Caco-2 (cell line): Measurements from ENCODE around the gene SIRT3. TPM values are rescaled to one million over a fixed set of nuclear protein-coding genes. Genes with fewer than 3 reads are reported as not detected.

ENCODE experiments used
- BruUV-seq: library from RNA; stranded (reverse); fragments of 400-500 nt; replicated peaks from 2 replicates; lab custom pipeline; 2021; lab: Mats Ljungman, UMichigan
- CTCF ChIA-PET: fragments of 300-600 bp; sonication (Branson Sonifier 250); formaldehyde crosslinking; loops from one replicate; lab custom pipeline; 2022; ENCODE audit warnings: antibody characterized with exemption; lab: Charles Lee
- POLR2A ChIA-PET: fragments of 300-600 bp; sonication (Branson Sonifier 250); formaldehyde crosslinking; loops from one replicate; lab custom pipeline; 2022; ENCODE audit warnings: antibody characterized with exemption; lab: Charles Lee
- DNase-seq, 2 experiments: peaks; one replicate each; pipeline versions ENCODE4 v3.0.0 to v3.0.0-alpha.2; 2020 to 2022
- H3K27me3 ChIP-seq: replicated peaks from 2 replicates; pipeline ENCODE4 v1.6.0; 2011; ENCODE audit warnings: low read length; ENCODE audit not compliant: control insufficient read depth, insufficient read depth
- H3K36me3 ChIP-seq: 2 replicates; pipeline ENCODE4 v1.5.1; 2011; ENCODE audit warnings: low read length; ENCODE audit not compliant: control insufficient read depth, insufficient read depth
- H3K4me1 ChIP-seq: fragments of 250-450 bp; sonication (Bioruptor Pico); 2 replicates; pipeline ENCODE4 v1.5.1; 2020; ENCODE audit warnings: mild to moderate bottlenecking
- H3K4me3 ChIP-seq: 2 replicates; pipeline ENCODE4 v1.5.1; 2011; ENCODE audit warnings: low read depth, mild to moderate bottlenecking, control low read depth, low read length
- H3K9me3 ChIP-seq: fragments of 250-450 bp; sonication (Bioruptor Pico); 2 replicates; pipeline ENCODE4 v1.5.1; 2020; ENCODE audit warnings: mild to moderate bottlenecking, moderate library complexity
- H3K27ac Mint-ChIP-seq: one replicate; pipeline ENCODE4 v1.8.0; 2022; ENCODE audit warnings: mixed read lengths; ENCODE audit not compliant: unreplicated experiment
- H3K27me3 Mint-ChIP-seq: one replicate; pipeline ENCODE4 v1.8.0; 2022; ENCODE audit warnings: mixed read lengths; ENCODE audit not compliant: insufficient read depth, unreplicated experiment
- H3K36me3 Mint-ChIP-seq: one replicate; pipeline ENCODE4 v1.8.0; 2022; ENCODE audit warnings: mild to moderate bottlenecking, mixed read lengths; ENCODE audit not compliant: insufficient read depth, unreplicated experiment
- H3K4me1 Mint-ChIP-seq: one replicate; pipeline ENCODE4 v1.8.0; 2022; ENCODE audit warnings: low read depth, mixed read lengths; ENCODE audit not compliant: unreplicated experiment
- H3K4me3 Mint-ChIP-seq: one replicate; pipeline ENCODE4 v1.8.0; 2022; ENCODE audit warnings: mild to moderate bottlenecking, moderate library complexity, mixed read lengths; ENCODE audit not compliant: unreplicated experiment
- H3K9me3 Mint-ChIP-seq: one replicate; pipeline ENCODE4 v1.8.0; 2022; ENCODE audit warnings: mixed read lengths; ENCODE audit not compliant: unreplicated experiment
- CTCF ChIP-seq, 2 experiments: fragments of 200-600 bp in 1 of 2; IDR thresholded peaks; 1 replicate in 1 of 2; 2 replicates in 1 of 2; pipeline versions ENCODE4 v1.5.1 to v1.8.0; 2011 to 2022; ENCODE audit warnings: antibody characterized with exemption in 1 of 2, control low read depth in 1 of 2, inconsistent platforms in 1 of 2, low read depth in 1 of 2, low read length in 1 of 2, mild to moderate bottlenecking in 1 of 2, moderate library complexity in 1 of 2; ENCODE audit not compliant: insufficient read depth in 1 of 2, severe bottlenecking in 1 of 2, unreplicated experiment in 1 of 2
- intact Hi-C: fragments of 100-400 bp; cut with micrococcal nuclease; formaldehyde crosslinking; loops from one replicate; pipeline ENCODE4 v1.10.0; 2022; ENCODE audit not compliant: unreplicated experiment
- total RNA-seq: library from RNA; stranded (reverse); gene quantifications from 2 replicates; pipeline ENCODE4 v1.2.3, GENCODE V29; 2022

The SIRT3 gene
- total RNA-seq, 1 experiment from 2014 or later, result 24.6 TPM

GRCh38 chr11:279040-279965 is 43.2 kb upstream of the SIRT3 start:
- H3K27ac Mint-ChIP-seq, result no peak overlapping the region
- H3K4me1 Mint-ChIP-seq, result no peaks in the 10 kb centered on the region
- peaks cover 17% of the 10 kb centered on the region for H3K4me1 ChIP-seq
- H3K27me3 Mint-ChIP-seq, result peaks cover 26% of the 10 kb centered on the region
- H3K9me3 Mint-ChIP-seq, result no peaks in the 10 kb centered on the region
- no peaks in the 10 kb centered on the region for H3K36me3 ChIP-seq
- DNase-seq, result no peak
- TF ChIP-seq CTCF (IDR thresholded peaks at IDR 0.05; ENCODE audit: insufficient read depth in 1 of 2, low read depth in 1 of 2, low read length in 1 of 2, severe bottlenecking in 1 of 2, unreplicated experiment in 1 of 2), result no peak
- H3K4me3 Mint-ChIP-seq, result peak overlapping the region; percentile 67
- no TSS peak for BruUV-seq
- intact Hi-C loops, result no loop called here
- CTCF ChIA-PET, result no interaction called here
- peak overlapping the region; percentile 47 for H3K4me3 ChIP-seq
- no peaks in the 10 kb centered on the region for H3K9me3 ChIP-seq
- POLR2A ChIA-PET, result interaction anchor here (0.6 kb wide), 1 partner anchor 76 kb away, joined by 6 read pairs; no protein-coding TSS in a partner anchor
- H3K36me3 Mint-ChIP-seq, result peaks cover 5% of the 10 kb centered on the region
- peaks cover 5% of the 10 kb centered on the region for H3K27me3 ChIP-seq

- no peak for DNase-seq
- peaks cover 5% of the 10 kb centered on the region for H3K27me3 ChIP-seq
- TF ChIP-seq CTCF (IDR thresholded peaks at IDR 0.05; ENCODE audit: insufficient read depth in 1 of 2, low read depth in 1 of 2, low read length in 1 of 2, severe bottlenecking in 1 of 2, unreplicated experiment in 1 of 2), result no peak
- H3K36me3 Mint-ChIP-seq, result peaks cover 5% of the 10 kb centered on the region
- POLR2A ChIA-PET, result interaction anchor here (0.6 kb wide), 1 partner anchor 78 kb away, joined by 6 read pairs; no protein-coding TSS in a partner anchor
- no peaks in the 10 kb centered on the region for H3K9me3 ChIP-seq
- H3K4me1 Mint-ChIP-seq, result no peaks in the 10 kb centered on the region
- H3K27me3 Mint-ChIP-seq, result peaks cover 26% of the 10 kb centered on the region
- H3K36me3 ChIP-seq, result no peaks in the 10 kb centered on the region
- H3K4me3 Mint-ChIP-seq, result peak within 1 kb of the TSS; percentile 1
- no TSS peak for BruUV-seq
- CTCF ChIA-PET, result interaction anchor here (0.6 kb wide), 1 partner anchor 78 kb away, joined by 9 read pairs; no protein-coding TSS in a partner anchor
- intact Hi-C loops, result no loop called here
- no peaks in the 10 kb centered on the region for H3K9me3 Mint-ChIP-seq
- no peak within 1 kb of the TSS for H3K27ac Mint-ChIP-seq
- no peak within 1 kb of the TSS for H3K4me3 ChIP-seq
- peaks cover 17% of the 10 kb centered on the region for H3K4me1 ChIP-seq
Measured at GRCh38 chr11:278001-278951, 42.1 kb upstream of the SIRT3 start, which contains the start of gene NLRP6. Gene NLRP6, plus strand, starts transcription at chr11:278407. Its CDS starts 163 bp downstream, at chr11:278570.

- Mint-ChIP-seq H3K9me3 (no peaks in the 10 kb centered on the region), H3K27me3 (peaks cover 9% of the 10 kb centered on the region), H3K27ac (no peak overlapping the region), H3K4me3 (no peak overlapping the region), H3K4me1 (no peaks in the 10 kb centered on the region), H3K36me3 (peaks cover 5% of the 10 kb centered on the region)
- POLR2A ChIA-PET, result no interaction called here
- no peak for DNase-seq
- no peak for TF ChIP-seq CTCF (IDR thresholded peaks at IDR 0.05; ENCODE audit: insufficient read depth in 1 of 2, low read depth in 1 of 2, low read length in 1 of 2, severe bottlenecking in 1 of 2, unreplicated experiment in 1 of 2)
- intact Hi-C loops, result no loop called here
- BruUV-seq, result no TSS peak
- peaks cover under 1% of the 10 kb centered on the region; the same call in 1 of the 2 replicates for H3K27me3 ChIP-seq
- H3K4me1 ChIP-seq, result peaks cover 19% of the 10 kb centered on the region
- H3K9me3 ChIP-seq, result no peaks in the 10 kb centered on the region
- H3K4me3 ChIP-seq, result no peak overlapping the region
- no peaks in the 10 kb centered on the region for H3K36me3 ChIP-seq
- CTCF ChIA-PET, result interaction anchor here (0.5 kb wide), 1 partner anchor 501 kb away, joined by 4 read pairs; no protein-coding TSS in a partner anchor
Measured at GRCh38 chr11:276219-276618, 40.1 kb upstream of the SIRT3 start.
